Left lung (tissue), 10 donors: ENCODE results near the gene MED12L. TPM values are rescaled to one million over a fixed set of nuclear protein-coding genes. Genes with fewer than 3 reads are reported as not detected.
A peak's percentile ranks its signal among the peaks of the same experiment; 100 is the strongest.
"Not testable (repeated sequence)": the region's sequence is repeated elsewhere in the genome, so short reads cannot be mapped to it uniquely, and the experiment has no call there.

Experiments used
- ATAC-seq: fragments of 200-7000 bp; cut with Tn5 transposase; one replicate; pipeline ENCODE4 v1.9.1; 2020; ENCODE audit warnings: moderate library complexity
- DNase-seq, 4 donors: peaks; one replicate each; pipeline ENCODE4 v3.0.0-alpha.2; 2013 to 2020
- H3K27ac ChIP-seq, 2 donors: fragments of 200-600 bp; sonication (generic) in 1 of 2; one replicate each; pipeline versions ENCODE4 v1.5.0 to v1.8.0; 2020 to 2021
- H3K27me3 ChIP-seq, 2 donors: fragments of 200-600 bp; sonication (generic) in 1 of 2; one replicate each; pipeline versions ENCODE4 v1.5.0 to v1.8.0; 2020 to 2021
- H3K36me3 ChIP-seq, 2 donors: fragments of 200-600 bp; sonication (generic) in 1 of 2; one replicate each; pipeline versions ENCODE4 v1.5.0 to v1.8.0; 2020 to 2021
- H3K4me1 ChIP-seq, 2 donors: fragments of 200-600 bp; one replicate each; pipeline ENCODE4 v1.8.0; 2021
- H3K4me3 ChIP-seq, 2 donors: fragments of 200-600 bp; sonication (generic) in 1 of 2; one replicate each; pipeline versions ENCODE4 v1.5.0 to v1.8.0; 2020 to 2021; ENCODE audit warnings: mild to moderate bottlenecking in 1 of 2
- H3K9me3 ChIP-seq, 2 donors: fragments of 200-600 bp; sonication (generic) in 1 of 2; one replicate each; pipeline versions ENCODE4 v1.5.0 to v1.8.0; 2020 to 2021
- CTCF ChIP-seq, 2 donors: fragments of 200-600 bp; sonication (generic) in 1 of 2; IDR thresholded peaks; one replicate each; pipeline versions ENCODE4 v1.5.0 to v1.8.0; 2021; ENCODE audit warnings: antibody characterized with exemption in 2 of 2
- intact Hi-C, 2 donors: fragments of 100-400 bp; cut with DNase I; formaldehyde crosslinking; loops; one replicate each; pipeline versions ENCODE4 v1.11.2 to v1.14.2; 2022
- polyA plus RNA-seq, 6 donors: library from polyadenylated mRNA; unstranded; fragments of 120-200 nt; gene quantifications; one replicate each; pipeline ENCODE4 v1.2.1, GENCODE V29; 2013; ENCODE audit not compliant: insufficient read length in 6 of 6
- total RNA-seq, 2 donors: library from RNA; stranded (reverse); fragmentation: NEBNext Ultra II Directional; extraction: Animal tissue kit (Norgen Biotek cat#: 25700); gene quantifications; one replicate each; pipeline ENCODE4 v1.2.1, GENCODE V29; 2021
- donor health status: DM: no; HTN: yes; CAD: no.
- donor health status: DM: no; HTN: no; CAD: no.

The MED12L gene
- total and polyA plus RNA-seq, 8 donors = 0.66 to 1.0 (median 0.77) TPM

- Histone ChIP-seq H3K27ac (no peak overlapping the region), H3K4me1 (peaks cover 8 to 34% of the 10 kb centered on the region in 2 donors), H3K9me3 (no peaks in the 10 kb centered on the region), H3K36me3 (no peaks in the 10 kb centered on the region), H3K27me3 (no peaks in the 10 kb centered on the region), H3K4me3 (no peak overlapping the region)
- intact Hi-C loops = loop anchor here in 1 of 2 donors (5.0 kb wide), 1 partner anchor 116 kb away; no protein-coding TSS in a partner anchor
- ATAC-seq (no peak), DNase-seq (no peak)
- TF ChIP-seq CTCF (IDR thresholded peaks at IDR 0.05) = no peak
Measured at GRCh38 chr3:151166161-151166560, 80.7 kb downstream of the MED12L start.

- Histone ChIP-seq H3K4me3 (no peak overlapping the region), H3K27ac (peak overlapping the region in 1 of 2 donors; percentile 87), H3K27me3 (no peaks in the 10 kb centered on the region), H3K36me3 (no peaks in the 10 kb centered on the region), H3K9me3 (no peaks in the 10 kb centered on the region), H3K4me1 (peaks cover 8 to 44% of the 10 kb centered on the region in 2 donors)
- DNase-seq (peak; percentile 42 to 91 (median 83)), ATAC-seq (peak; percentile 94)
- TF ChIP-seq CTCF (IDR thresholded peaks at IDR 0.05) = peak; percentile 60 to 79
- intact Hi-C loops = loop anchor here in 1 of 2 donors (5.0 kb wide), 1 partner anchor 114 kb away; no protein-coding TSS in a partner anchor
Measured at GRCh38 chr3:151168269-151169094, 83.0 kb downstream of the MED12L start.

- H3K9me3 ChIP-seq = no peaks in the 10 kb centered on the region
- intact Hi-C loops = loop anchor here in 1 of 2 donors (5.0 kb wide), 1 partner anchor 113 kb away; no protein-coding TSS in a partner anchor
- DNase-seq = peak in 2 of 4 donors; percentile 45 to 60
- H3K4me1 ChIP-seq = peaks cover 8 to 50% of the 10 kb centered on the region in 2 donors
- H3K27ac ChIP-seq = peak overlapping the region in 1 of 2 donors; percentile 87
- H3K4me3 ChIP-seq = no peak overlapping the region
- ATAC-seq = peak; percentile 63
- H3K36me3 ChIP-seq = no peaks in the 10 kb centered on the region
- no peaks in the 10 kb centered on the region for H3K27me3 ChIP-seq
- no peak for TF ChIP-seq CTCF (IDR thresholded peaks at IDR 0.05)
Measured at GRCh38 chr3:151169262-151169947, 83.9 kb downstream of the MED12L start.

GRCh38 chr3:151169948-151170679, 84.7 kb downstream of the MED12L start:
- H3K27me3 ChIP-seq, H3K36me3 ChIP-seq, H3K4me3 ChIP-seq, H3K9me3 ChIP-seq: not testable (repeated sequence)
- peak overlapping the region in 1 of 2 donors; percentile 87 for H3K27ac ChIP-seq
- peak in 2 of 4 donors; percentile 76 to 79 for DNase-seq
- peaks cover 8 to 53% of the 10 kb centered on the region in 2 donors for H3K4me1 ChIP-seq
- ATAC-seq = peak; percentile 59
- intact Hi-C loops = loop anchor here in 1 of 2 donors (5.0 kb wide), 1 partner anchor 112 kb away; no protein-coding TSS in a partner anchor

- no peaks in the 10 kb centered on the region for H3K36me3 ChIP-seq
- no peak for DNase-seq
- no peaks in the 10 kb centered on the region for H3K27me3 ChIP-seq
- peaks cover 8 to 53% of the 10 kb centered on the region in 2 donors for H3K4me1 ChIP-seq
- H3K27ac ChIP-seq = peak overlapping the region in 1 of 2 donors; percentile 87
- no peak overlapping the region for H3K4me3 ChIP-seq
- no peak for ATAC-seq
- no peak for TF ChIP-seq CTCF (IDR thresholded peaks at IDR 0.05)
- H3K9me3 ChIP-seq = no peaks in the 10 kb centered on the region
- intact Hi-C loops = no loop called here
Measured at GRCh38 chr3:151171145-151171757, 85.8 kb downstream of the MED12L start.
